Astrocyte (in vitro differentiated cells and primary cell): ENCODE measurements around the gene PGS1. TPM values are rescaled to one million over a fixed set of nuclear protein-coding genes. Genes with fewer than 3 reads are reported as not detected.

Experiments
- DNase-seq: peaks from one replicate; pipeline ENCODE4 v3.0.0-alpha.2; 2010; ENCODE audit warnings: low read depth
- FAIRE-seq: peaks from 2 replicates; lab custom pipeline; 2011; peaks lifted over from hg19 to GRCh38; lab: Jason Lieb, UNC
- H2AFZ ChIP-seq: 2 replicates; pipeline ENCODE4 v1.6.0; 2012; ENCODE audit warnings: low read depth, low read length, inconsistent platforms
- H3K27ac ChIP-seq: 2 replicates; pipeline ENCODE4 v1.5.1; 2011; ENCODE audit warnings: low read depth, low read length, inconsistent platforms
- H3K27me3 ChIP-seq: 2 replicates; pipeline ENCODE4 v1.6.0; 2011; ENCODE audit warnings: low read length, inconsistent platforms; ENCODE audit not compliant: insufficient read depth
- H3K36me3 ChIP-seq: 2 replicates; pipeline ENCODE4 v1.5.1; 2011; ENCODE audit warnings: low read length, inconsistent platforms; ENCODE audit not compliant: insufficient read depth
- H3K4me1 ChIP-seq: 2 replicates; pipeline ENCODE4 v1.5.1; 2011; ENCODE audit warnings: low read length, inconsistent platforms; ENCODE audit not compliant: insufficient read depth
- H3K4me2 ChIP-seq: 2 replicates; pipeline ENCODE4 v1.6.0; 2012; ENCODE audit warnings: low read length, inconsistent platforms
- H3K4me3 ChIP-seq: 2 replicates; pipeline ENCODE4 v1.5.1; 2011; ENCODE audit warnings: low read depth, mild to moderate bottlenecking, low read length, inconsistent platforms; ENCODE audit not compliant: insufficient read depth
- H3K79me2 ChIP-seq: 2 replicates; pipeline ENCODE4 v1.6.0; 2012; ENCODE audit warnings: mild to moderate bottlenecking, low read length, inconsistent platforms; ENCODE audit not compliant: insufficient read depth
- H3K9ac ChIP-seq: 2 replicates; pipeline ENCODE4 v1.6.0; 2012; ENCODE audit warnings: mild to moderate bottlenecking, low read length, inconsistent platforms
- H3K9me3 ChIP-seq: 2 replicates; pipeline ENCODE4 v1.5.1; 2012; ENCODE audit warnings: low read depth, mild to moderate bottlenecking, low read length, inconsistent platforms; ENCODE audit not compliant: insufficient read depth
- H4K20me1 ChIP-seq: 2 replicates; pipeline ENCODE4 v1.6.0; 2012; ENCODE audit warnings: low read length, inconsistent platforms; ENCODE audit not compliant: insufficient read depth
- H3K27ac Mint-ChIP-seq: one replicate; pipeline ENCODE4 v1.8.0; 2021; ENCODE audit warnings: mild to moderate bottlenecking, mixed read lengths; ENCODE audit not compliant: unreplicated experiment
- H3K27me3 Mint-ChIP-seq: one replicate; pipeline ENCODE4 v1.8.0; 2021; ENCODE audit warnings: low read depth, mixed read lengths; ENCODE audit not compliant: unreplicated experiment
- H3K36me3 Mint-ChIP-seq: one replicate; pipeline ENCODE4 v1.8.0; 2021; ENCODE audit warnings: low read depth, mixed read lengths; ENCODE audit not compliant: unreplicated experiment
- H3K4me1 Mint-ChIP-seq: one replicate; pipeline ENCODE4 v1.8.0; 2021; ENCODE audit warnings: low read depth, mixed read lengths; ENCODE audit not compliant: unreplicated experiment
- H3K4me3 Mint-ChIP-seq: one replicate; pipeline ENCODE4 v1.8.0; 2021; ENCODE audit warnings: mild to moderate bottlenecking, moderate library complexity, mixed read lengths; ENCODE audit not compliant: unreplicated experiment
- H3K9me3 Mint-ChIP-seq: one replicate; pipeline ENCODE4 v1.8.0; 2021; ENCODE audit warnings: mild to moderate bottlenecking, mixed read lengths; ENCODE audit not compliant: unreplicated experiment
- CTCF ChIP-seq: IDR thresholded peaks from 2 replicates; pipeline ENCODE4 v1.5.1; 2011; ENCODE audit warnings: low read depth, mild to moderate bottlenecking, inconsistent platforms, low read length, moderate library complexity; ENCODE audit not compliant: insufficient read depth
- EZH2 ChIP-seq: IDR thresholded peaks from 2 replicates; pipeline ENCODE4 v1.6.1; 2012; ENCODE audit warnings: mild to moderate bottlenecking, low read length, inconsistent platforms; ENCODE audit not compliant: insufficient read depth
- total RNA-seq: library from RNA; stranded (reverse); gene quantifications from 2 replicates; pipeline ENCODE4 v1.2.1, GENCODE V29; 2021

Gene PGS1
- total RNA-seq, 1 donor from 2014 or later = 32.0 TPM

GRCh38 chr17:78351449-78352006, 26.9 kb upstream of the PGS1 start:
- H3K9ac ChIP-seq = peak overlapping the region; percentile 33
- no peak overlapping the region for H3K4me3 Mint-ChIP-seq
- H3K27me3 ChIP-seq = no peaks in the 10 kb centered on the region
- H3K27ac Mint-ChIP-seq = peak overlapping the region; percentile 81
- no peak for FAIRE-seq
- H3K4me1 ChIP-seq = peaks cover 43% of the 10 kb centered on the region
- H3K79me2 ChIP-seq = peaks cover 7% of the 10 kb centered on the region
- peak overlapping the region; percentile 86 for H3K4me2 ChIP-seq
- H3K9me3 ChIP-seq = no peaks in the 10 kb centered on the region
- peak overlapping the region; percentile 43 for H2AFZ ChIP-seq
- peaks cover 12% of the 10 kb centered on the region for H4K20me1 ChIP-seq
- peak overlapping the region; percentile 12 for H3K27ac ChIP-seq
- H3K36me3 Mint-ChIP-seq = no peaks in the 10 kb centered on the region
- no peaks in the 10 kb centered on the region for H3K36me3 ChIP-seq
- peak; percentile 91 for DNase-seq
- peaks cover 10% of the 10 kb centered on the region for H3K27me3 Mint-ChIP-seq
- H3K4me1 Mint-ChIP-seq = peaks cover 36% of the 10 kb centered on the region
- TF ChIP-seq CTCF (no peak), EZH2 (no peak)
- H3K4me3 ChIP-seq = no peak overlapping the region
- H3K9me3 Mint-ChIP-seq = peaks cover 1% of the 10 kb centered on the region

GRCh38 chr17:78353834-78354233, 24.6 kb upstream of the PGS1 start:
- TF ChIP-seq CTCF (no peak), EZH2 (no peak)
- peaks cover 5% of the 10 kb centered on the region for H3K36me3 ChIP-seq
- DNase-seq (no peak), FAIRE-seq (no peak)
- H3K4me2 ChIP-seq = peak overlapping the region; percentile 86
- H3K4me3 ChIP-seq = no peak overlapping the region
- H3K4me3 Mint-ChIP-seq = peak overlapping the region; percentile 77
- H3K9me3 Mint-ChIP-seq = no peaks in the 10 kb centered on the region
- H3K9me3 ChIP-seq = no peaks in the 10 kb centered on the region
- H3K27me3 Mint-ChIP-seq = peaks cover 5% of the 10 kb centered on the region
- H4K20me1 ChIP-seq = peaks cover 34% of the 10 kb centered on the region
- peak overlapping the region; percentile 62 for H3K9ac ChIP-seq
- H3K36me3 Mint-ChIP-seq = no peaks in the 10 kb centered on the region
- peak overlapping the region; percentile 81 for H3K27ac ChIP-seq
- H3K27me3 ChIP-seq = no peaks in the 10 kb centered on the region
- H2AFZ ChIP-seq = no peak overlapping the region
- peaks cover 39% of the 10 kb centered on the region for H3K4me1 Mint-ChIP-seq
- peaks cover 57% of the 10 kb centered on the region for H3K4me1 ChIP-seq
- H3K27ac Mint-ChIP-seq = peak overlapping the region; percentile 98
- H3K79me2 ChIP-seq = peaks cover 29% of the 10 kb centered on the region

GRCh38 chr17:78355045-78355641, 23.3 kb upstream of the PGS1 start:
- H3K4me1 Mint-ChIP-seq = peaks cover 37% of the 10 kb centered on the region
- H3K9me3 Mint-ChIP-seq = no peaks in the 10 kb centered on the region
- TF ChIP-seq CTCF (no peak), EZH2 (no peak)
- H3K27ac Mint-ChIP-seq = peak overlapping the region; percentile 80
- Histone ChIP-seq H3K27me3 (no peaks in the 10 kb centered on the region), H3K4me1 (peaks cover 57% of the 10 kb centered on the region), H3K4me3 (no peak overlapping the region), H3K27ac (no peak overlapping the region), H3K36me3 (peaks cover 5% of the 10 kb centered on the region), H3K4me2 (no peak overlapping the region), H3K9me3 (no peaks in the 10 kb centered on the region), H2AFZ (no peak overlapping the region), H3K9ac (peak overlapping the region; percentile 30), H4K20me1 (peaks cover 42% of the 10 kb centered on the region), H3K79me2 (peaks cover 38% of the 10 kb centered on the region)
- H3K27me3 Mint-ChIP-seq = no peaks in the 10 kb centered on the region
- FAIRE-seq (no peak), DNase-seq (no peak)
- H3K36me3 Mint-ChIP-seq = no peaks in the 10 kb centered on the region
- H3K4me3 Mint-ChIP-seq = peak overlapping the region; percentile 77
